ENCODE data around the gene ZNF853.
"Not testable (repeated sequence)": the region's sequence is repeated elsewhere in the genome, so short reads cannot be mapped to it uniquely, and the experiment has no call there.

The ZNF853 gene

DNA sequence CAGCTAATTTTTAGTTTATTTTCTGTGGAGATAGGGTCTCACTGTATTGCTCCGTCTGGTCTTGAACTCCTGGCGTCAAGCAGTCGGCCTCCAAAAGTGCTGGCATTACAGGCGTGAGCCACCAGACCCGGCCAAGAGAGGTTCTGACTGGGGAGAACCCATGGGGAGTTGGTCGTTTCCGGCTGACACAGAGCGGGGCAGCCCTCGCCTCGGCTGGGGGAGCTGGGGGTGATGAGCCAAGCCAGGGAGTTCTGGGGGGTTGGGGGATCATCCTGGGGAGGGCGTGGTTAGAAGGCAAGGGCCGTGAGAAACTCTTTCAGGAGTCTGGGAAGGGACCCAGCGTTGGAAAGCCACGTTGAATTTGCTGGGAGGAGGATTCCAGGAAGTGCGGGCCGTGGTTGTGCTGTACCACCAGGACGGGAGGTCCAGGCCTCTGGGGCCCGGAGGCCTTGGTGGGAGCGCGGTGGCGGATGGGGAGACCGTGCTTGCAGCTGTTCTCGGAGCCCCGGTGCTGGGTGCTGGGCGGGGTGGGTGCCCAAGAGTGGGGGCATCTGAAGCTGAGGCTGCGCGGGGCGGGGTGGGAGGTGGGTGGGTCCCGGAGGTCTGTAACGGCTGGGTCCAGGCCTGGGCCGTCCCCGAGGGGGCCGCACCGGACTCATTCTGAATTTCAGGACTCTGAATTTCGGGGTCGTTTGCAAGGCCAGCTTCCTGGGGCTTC, 8.4 kb upstream of the ZNF853 start:
- FAIRE-seq = no peak

DNA sequence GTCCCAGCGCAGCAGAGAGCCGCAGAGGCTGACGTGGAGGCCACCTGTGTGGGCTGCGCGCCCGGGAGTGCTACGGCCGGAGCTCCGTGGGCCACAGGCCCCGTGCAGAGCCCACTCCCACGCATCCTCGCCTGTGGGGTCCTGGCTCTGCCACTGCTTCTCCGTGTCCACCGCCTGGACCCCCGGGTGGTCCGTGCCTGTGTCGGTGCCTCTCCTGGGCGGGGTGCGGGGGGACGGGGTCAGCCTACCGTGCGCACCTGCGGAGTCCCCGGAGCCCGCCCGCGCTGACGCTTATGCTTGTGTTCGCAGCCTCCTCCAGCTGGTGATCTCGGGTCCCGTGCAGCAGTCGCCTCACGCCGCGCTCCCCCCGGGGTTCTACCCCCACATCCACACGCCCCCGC, 7.8 kb upstream of the ZNF853 start:
- FAIRE-seq = no peak

DNA sequence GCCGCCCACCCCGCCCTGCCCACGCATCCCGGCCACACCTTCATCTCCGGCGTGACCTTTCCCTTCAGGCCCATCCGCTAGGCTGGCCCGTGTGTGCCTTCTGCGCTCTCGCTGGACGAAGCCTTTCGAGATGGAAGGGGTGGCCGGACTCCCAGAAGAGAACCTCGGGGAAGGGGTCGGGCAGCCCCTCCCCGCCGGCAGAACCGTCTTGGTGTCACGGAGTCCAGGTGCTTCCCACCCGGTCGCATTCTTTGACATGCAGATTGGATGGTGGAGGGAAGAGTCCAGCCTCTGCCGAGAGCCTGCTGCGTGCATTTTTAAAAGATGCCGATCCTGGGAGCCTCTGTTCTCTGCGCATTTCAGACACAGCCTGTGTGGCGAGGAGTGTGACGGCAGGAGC, 7.3 kb upstream of the ZNF853 start:
- no peak for FAIRE-seq

DNA sequence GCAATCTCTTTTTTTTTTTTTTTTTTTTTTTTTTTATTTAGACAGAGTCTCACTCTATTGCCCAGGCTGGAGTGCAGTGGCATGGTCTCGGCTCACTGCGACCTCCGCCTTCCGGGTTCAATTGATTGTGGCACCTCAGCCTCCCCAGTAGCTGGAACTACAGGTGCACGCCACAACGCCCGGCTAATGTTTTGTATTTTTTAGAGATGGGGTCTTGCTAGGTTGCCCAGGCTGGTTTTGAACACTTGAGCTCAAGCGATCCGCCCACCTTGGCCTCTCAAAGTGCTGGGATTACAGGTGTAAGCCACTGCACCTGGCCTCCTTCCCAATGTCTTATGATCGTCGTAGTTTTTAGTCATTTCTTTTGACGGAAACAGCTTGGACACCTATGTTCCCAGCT, 6.6 kb upstream of the ZNF853 start:
- FAIRE-seq = no peak

DNA sequence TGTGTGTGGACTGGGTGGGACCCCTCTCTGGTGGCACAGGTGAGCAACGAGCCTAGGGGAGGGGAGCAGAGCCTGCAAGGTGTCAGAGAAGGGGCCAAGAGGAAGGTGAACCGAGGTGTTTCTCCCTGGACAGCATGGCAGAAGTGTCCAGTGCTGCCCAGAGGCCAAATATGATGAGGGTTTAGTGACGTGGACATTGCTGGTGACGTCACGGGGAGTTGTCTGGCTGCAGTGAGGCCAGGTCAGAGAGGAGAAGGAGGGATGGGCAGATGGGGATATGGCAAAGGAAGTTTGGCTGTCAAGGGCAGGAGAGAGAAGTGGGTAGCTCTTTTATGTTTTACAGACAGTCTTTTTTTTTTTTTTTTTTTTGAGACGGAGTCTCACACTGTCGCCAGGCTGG, 2.6 kb upstream of the ZNF853 start:
- no peak for FAIRE-seq

DNA sequence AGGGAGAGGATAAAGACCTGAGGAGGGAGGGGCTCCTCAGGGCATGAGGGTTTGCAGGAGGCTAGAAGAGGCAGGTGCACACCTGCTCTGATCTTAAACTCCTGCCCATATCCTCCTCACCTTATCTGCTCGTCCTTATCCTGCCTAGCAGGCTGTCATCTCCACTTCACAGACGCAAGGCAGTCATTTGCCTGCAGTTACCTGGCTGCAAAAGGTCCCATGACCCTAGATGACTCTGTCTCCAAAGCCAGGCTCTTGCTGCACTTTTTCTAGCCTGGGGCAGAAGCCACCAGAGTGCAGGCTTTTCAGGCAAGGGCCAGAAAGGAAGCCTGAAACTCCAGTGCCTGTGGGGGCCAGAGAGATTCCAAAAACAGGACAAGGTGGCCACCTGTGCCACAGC, 1.7 kb upstream of the ZNF853 start:
- FAIRE-seq = no peak

DNA sequence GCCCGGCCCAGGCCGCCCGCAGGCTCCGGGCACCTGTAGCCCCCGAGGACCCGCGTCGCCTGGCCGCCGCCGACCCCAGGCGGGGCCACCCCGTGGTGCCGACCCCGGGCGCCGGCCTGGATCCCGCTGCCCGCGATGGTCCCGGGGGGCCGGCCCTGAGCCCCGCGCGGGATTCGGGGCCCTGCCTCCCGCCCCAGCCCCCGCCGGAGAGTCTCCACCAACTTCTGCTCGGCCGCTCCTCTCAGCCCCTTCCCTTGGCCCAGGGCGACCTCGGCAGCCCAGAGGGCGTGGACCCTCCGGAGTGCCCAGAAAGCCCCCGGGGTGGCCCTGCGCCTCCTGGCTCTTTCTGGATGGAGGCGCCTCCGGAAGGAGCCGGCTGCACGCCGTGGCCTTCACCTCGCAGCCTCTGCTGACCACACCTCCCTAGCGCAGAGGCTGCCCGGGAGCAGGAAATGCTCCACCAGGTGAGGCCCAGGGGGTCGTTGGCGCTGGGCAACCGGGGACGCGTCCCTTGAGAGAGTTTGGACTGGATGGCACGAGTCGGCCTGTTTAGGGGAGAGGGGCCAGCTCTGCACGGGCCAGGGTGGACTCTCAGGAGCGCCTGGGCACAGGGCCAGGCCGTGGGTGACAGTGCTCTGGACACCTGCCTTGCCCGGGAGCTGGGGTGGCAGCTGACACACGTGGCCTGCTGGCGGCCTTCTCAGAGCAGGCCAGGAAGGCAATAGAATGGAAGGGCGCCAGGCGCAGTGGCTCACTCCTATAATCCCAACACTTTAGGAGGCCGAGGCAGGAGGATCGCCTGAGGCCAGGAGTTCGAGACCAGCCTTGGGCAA, 529 bp downstream of the ZNF853 start:
- FAIRE-seq = no peak

DNA sequence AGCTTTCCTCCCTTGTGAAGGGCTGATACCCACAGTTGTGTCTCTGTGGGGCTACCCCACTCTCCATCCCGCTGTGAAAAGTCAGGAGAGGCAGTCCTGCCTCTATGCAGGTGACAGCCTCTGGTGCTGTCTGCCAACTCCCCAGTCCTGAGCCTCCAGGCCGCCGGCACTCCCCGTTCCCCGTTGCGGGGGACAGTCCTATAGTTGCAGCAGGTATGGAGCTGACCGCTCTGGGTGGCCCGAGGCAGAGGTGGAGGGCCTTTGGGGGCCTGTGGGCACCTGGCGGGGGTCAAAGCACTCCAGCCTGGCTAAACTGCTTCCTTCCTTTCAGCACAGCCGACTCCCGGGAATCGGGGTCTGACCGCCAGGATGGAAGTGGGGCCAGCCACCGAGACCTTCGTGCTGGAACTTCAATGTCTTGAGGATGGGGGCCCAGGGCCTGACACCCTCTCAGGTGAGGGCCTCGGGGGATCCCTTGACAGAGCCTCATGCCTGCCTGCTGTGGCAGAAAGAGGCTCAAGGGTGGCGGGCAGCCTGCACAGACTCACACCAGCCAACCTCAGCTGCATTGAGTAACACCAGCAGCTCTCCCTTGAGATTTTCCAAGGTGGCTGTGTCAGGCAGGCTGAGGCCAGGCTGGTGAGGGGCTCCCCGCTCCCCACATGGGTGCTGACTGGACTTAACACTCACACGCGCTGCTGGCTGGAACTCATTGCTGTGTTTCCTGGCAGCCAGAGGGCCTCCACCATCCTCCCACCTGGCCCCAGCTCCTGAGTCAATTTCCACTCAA, 1.6 kb downstream of the ZNF853 start:
- FAIRE-seq = no peak

DNA sequence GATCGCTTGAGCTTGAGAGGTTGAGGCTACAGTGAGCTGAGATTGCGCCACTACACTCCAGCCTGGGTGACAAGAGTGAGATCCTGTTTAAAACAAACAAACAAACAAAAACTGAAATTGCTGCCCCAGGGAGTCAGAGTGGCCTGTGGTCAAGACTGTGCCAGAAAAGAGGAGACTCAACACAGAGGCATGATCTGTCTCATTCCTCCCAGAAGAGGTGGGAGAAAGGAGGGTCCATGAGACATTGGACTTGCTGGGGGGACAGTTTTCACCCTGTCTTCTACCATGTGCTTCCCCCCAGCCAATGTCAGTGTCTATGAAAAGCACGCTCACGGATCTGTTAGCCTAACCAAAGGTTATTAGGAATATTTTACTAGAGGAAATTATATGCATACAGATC, 3.2 kb downstream of the ZNF853 start:
- no peak for FAIRE-seq

DNA sequence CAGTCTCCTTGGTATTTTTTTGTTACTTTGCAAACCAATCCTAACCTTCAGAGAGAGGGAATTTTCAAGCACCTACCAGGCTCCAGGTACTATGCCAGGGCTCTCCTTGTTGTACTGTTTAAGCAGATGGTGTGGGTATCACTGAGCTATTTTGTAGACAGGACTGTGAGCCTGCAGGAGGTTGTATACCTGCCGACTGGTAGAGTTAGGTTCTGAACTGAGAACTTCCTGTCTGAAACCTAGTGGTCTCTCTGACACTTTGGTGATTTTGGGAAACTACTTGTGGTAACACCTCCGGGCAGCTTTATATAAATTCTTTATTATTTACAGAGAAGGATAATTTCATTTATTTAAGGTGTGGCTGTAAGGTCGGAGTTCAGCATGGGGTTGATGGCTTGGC, 4.6 kb downstream of the ZNF853 start:
- FAIRE-seq = no peak

DNA sequence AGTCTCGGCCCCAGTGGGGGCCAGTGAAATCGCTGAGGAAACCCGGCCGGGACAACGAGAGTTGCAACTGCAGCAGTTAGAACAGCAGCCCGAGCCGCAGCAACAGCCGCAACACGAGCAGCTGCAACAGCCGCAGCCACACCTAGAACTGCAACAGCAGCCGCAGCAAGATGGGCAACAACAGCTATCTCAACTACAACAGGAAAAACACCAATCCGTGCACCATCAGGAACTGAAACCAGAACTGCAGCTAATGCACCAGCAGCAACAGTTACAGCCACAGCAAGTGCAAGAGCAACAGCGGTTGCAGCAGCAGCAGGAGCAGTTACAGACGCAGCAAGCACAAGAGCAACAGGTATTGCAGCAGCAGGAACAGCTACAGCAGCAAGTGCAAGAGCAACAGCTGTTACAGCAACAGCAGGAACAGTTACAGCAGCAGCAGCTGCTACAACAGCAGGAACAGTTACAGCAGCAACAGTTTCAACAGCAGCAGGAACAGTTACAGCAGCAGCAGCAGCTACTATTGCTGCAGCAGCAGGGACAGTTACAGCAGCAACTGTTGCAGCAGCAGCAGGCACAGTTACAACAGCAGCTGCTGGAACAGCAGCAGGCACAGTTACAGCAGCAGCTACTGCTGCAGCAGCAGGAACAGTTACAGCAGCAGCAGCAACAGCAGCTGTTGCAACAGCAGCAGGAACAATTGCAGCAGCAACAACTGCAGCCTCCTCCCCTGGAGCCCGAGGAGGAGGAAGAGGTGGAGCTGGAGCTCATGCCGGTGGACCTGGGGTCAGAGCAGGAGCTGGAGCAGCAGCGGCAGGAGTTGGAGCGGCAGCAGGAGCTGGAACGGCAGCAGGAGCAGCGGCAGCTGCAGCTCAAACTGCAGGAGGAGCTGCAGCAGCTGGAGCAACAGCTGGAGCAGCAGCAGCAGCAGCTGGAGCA, 6.1 kb downstream of the ZNF853 start:
- FAIRE-seq = no peak

DNA sequence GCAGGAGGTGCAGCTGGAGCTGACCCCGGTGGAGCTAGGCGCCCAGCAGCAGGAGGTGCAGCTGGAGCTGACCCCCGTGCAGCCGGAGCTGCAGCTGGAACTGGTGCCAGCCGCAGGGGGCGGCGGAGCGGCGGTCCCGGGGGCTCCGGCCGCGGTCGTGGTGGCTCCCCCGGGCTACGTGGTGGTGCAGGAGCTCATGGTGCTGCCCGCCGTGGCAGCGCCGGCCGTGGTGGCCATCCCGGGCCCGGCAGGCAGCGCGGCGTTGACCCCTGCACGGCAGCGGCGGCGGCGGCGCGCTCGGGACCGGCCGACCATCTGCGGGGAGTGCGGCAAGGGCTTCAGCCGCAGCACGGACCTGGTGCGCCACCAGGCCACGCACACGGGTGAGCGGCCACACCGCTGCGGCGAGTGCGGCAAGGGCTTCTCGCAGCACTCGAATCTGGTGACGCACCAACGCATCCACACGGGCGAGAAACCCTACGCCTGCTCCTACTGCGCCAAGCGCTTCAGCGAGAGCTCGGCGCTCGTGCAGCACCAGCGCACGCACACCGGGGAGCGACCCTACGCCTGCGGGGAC, 6.8 kb downstream of the ZNF853 start:
- FAIRE-seq = no peak

DNA sequence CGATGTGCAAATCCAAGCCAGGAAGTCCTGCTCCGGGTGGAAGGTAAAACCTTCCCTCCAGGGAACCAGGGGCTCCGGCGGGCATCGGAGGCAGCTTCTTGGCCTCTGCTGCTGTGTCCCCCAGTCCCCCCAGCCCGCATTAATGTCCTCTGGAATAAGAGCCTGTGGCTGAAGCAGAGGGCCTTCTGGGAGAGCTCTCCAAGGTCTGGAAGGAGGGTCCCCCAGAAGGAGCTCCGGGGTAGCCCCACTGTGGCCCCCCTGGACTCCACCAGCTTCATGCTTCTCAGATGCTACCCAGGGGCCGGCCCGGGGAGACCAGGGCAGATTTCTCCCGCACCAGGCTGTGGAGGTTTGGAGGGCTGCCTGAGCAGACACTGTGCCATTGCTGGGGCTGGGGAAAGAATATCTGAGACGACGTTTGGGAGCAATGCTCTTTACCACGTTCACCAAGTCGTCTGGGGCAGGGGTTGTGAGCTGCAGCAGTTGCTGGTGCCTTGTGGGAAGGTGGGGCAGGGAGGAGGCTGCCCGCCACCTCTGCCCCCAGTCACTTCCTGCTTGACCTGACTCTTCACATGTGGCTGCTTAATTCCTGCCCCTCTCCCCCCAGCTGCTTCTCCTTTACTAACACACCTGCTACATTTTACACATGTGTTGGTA, 8.3 kb downstream of the ZNF853 start:
- FAIRE-seq = no peak

DNA sequence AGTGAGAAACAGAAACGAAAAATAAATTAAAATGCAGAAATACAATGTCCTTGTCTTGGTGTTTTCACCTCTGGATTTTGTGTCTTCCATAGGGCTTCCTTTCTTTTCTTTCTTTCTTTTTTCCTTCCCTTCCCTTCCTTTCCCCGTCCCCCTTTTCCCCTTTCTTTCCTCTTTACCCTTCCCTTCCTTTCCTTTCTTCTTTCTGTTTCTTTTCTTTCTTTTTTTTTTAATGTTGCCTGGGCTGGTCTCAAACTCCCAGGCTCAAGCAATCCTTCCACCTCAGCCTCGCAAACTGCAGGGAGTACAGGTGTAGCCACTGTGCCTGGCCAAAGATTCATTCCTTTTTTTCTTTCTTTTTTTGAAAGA, 8.8 kb downstream of the ZNF853 start:
- no peak for FAIRE-seq

DNA sequence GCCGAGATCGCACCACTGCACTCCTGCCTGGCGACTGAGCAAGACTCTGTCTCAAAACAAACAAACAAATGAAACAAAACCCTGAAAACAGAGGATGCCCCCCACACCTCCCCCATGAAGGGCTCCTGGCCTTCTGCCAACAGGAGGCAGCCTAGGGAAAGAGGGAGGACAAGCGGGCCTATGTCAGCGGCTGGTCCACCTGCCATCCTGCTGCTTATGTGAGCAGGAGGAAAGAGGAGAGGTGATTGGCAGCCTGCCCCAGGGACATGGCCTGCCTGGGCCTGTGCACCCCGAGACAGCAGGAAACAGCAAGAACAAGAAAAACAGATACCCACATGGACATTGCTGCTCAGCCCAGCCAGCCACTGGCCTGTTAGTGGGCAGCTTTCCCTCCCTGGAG, 12.6 kb downstream of the ZNF853 start:
- no peak for FAIRE-seq

DNA sequence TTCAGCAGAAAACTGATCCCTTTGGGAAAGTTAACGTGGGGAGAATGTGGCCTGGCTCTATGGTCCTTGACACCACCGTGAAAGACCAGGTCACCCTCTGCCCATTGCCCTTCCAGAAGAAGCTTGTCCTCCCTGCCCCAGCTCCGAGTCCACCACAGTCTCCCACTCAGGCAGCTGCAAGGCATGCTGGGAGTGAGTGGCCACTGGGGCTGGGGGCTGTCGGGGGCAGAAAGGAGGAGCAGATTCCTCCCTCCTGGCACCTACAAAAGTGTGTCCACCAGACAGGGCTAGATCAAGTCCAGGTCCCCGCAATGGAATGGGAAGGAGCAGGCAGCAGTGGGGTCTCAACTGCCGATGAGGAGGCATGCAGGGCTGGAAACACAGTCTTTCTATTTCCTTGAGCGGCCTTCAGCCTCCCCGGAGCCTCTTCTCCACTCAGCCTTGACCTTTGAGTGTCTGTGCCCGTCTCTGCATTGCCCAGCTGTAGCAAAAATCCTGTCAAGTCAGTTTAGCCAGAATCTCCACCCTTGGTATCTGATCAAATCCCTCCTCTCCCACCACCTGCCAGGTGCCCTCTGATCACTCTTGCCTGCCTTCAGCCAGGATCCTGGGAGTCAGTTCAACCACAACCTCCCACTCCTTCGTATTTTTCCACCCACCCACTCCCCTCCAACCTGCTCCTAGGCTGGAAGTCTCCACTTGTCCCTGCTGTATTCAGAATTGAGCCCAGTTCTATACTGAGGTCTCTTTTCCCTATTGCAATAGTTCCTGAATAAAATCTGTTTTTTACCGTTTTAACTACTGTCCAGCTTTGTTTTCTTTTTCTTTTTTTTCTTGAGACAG, 14.8 kb downstream of the ZNF853 start:
- FAIRE-seq = no peak

DNA sequence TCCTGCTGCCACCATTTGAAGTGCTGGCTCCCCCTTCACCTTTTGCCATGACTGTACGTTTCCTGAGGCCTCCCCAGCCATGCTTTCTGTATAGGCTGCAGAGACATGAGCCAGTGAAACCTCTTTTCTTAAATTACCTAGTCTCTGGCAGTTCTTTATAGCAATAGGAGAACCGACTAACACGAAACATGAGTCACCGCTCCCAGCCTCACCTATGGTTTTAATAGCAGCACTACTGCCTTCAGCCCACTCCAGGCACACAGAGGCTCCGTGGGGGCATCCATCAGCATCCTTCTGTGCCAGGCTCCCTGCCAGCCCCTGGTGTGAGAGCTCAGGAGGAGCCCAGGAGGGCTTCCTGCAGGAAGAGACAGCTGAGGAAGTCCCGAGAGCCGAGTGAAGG, 16.2 kb downstream of the ZNF853 start:
- FAIRE-seq = no peak

DNA sequence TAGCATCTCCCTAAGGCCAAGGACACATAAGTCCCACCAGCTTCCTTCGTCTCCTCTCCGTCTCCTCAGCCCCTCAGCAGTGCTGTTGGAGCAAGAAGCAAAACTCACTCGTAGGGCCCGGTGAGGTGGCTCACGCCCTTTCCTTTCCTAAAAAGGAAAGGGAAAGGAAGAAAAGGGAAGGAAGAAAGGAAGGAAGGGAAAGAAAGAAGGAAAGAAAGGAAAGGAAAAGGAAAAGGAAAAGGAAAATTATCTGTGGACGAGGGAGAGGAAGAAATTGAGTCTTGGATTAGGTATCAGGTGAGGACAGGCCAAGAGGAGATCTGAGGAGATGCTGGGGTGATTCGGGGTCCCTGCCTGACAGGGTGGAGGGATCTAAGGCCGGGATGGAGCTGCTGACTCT, 18.6 kb downstream of the ZNF853 start:
- FAIRE-seq = no peak

DNA sequence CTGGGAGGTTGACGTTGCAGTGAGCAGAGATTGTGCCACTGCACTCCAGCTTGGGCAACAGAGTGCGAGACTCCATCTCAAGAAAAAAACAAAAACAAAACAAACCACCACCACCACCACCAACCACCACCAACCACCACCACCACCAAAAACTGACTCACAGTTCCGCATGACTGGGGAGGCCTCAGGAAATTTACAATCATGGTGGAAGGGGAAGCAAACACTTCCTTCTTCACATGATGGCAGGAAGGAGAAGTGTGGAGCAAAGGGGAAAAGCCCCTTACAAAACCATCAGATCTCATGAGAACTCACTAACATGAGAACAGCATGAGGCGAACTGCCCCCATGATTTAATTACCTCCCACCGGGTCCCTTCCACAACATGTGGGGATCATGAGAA, 19.6 kb downstream of the ZNF853 start:
- FAIRE-seq = not testable (repeated sequence)

DNA sequence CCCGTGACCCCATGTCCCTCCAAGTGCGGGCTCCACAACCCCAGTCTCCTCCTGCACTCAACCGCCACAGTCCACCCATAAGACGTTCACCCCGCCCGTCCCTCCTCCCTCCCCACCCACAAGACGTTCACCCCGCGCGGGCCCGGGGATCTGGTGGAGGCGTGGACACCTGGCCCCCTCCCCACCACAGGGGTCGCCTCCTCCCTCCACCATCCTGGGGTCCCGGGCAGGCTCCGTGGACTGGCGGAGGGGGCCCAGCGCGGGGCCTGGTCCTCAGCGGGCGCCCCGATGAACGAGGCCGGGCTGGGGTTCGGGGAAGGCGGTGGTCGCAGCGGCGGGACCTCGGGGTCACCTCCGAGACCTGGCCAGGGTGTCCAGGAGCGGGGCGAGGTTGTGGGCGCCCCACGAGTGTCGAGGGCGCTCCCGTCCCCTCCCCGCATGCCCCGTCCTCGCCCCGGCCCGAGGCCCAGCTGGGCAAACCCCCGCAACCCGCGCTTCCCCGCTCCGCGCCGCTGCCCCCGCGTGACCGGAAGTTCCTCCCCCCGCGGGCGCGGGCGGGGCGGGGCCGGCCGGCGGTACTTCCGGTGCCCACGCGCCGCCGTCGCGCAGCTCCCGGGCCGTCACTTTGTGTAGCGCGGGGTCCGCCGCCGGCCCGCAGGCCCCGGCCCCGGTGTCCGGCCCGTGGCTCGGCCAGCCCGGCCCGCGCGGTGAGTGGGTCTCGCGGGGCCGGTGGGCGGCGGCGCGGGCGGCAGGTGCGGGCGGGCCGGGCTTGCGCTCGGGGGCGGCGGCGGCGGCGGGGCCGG, 21.5 kb downstream of the ZNF853 start, which contains the start of gene ZNF316:
TSS of gene ZNF316 (plus strand) at position 578 of the 803 bp plus-strand sequence. CDS start 5,092 bp downstream, outside the sequence.
- no peak for FAIRE-seq

Measured in G401.6 (cell line).